Astrocyte of the hippocampus (primary cell): ENCODE data around the gene DNAH10.
A peak's percentile ranks its signal among the peaks of the same experiment; 100 is the strongest.
"Not testable (repeated sequence)": the region's sequence is repeated elsewhere in the genome, so short reads cannot be mapped to it uniquely, and the experiment has no call there.

Source experiments
- DNase-seq: peaks from one replicate; pipeline ENCODE4 v3.0.0; 2011; ENCODE audit warnings: low read depth, low spot score

The DNAH10 gene

GRCh38 chr12:123789422-123789821 is 27.3 kb downstream of the DNAH10 start:
- not testable (repeated sequence) for DNase-seq

DNA sequence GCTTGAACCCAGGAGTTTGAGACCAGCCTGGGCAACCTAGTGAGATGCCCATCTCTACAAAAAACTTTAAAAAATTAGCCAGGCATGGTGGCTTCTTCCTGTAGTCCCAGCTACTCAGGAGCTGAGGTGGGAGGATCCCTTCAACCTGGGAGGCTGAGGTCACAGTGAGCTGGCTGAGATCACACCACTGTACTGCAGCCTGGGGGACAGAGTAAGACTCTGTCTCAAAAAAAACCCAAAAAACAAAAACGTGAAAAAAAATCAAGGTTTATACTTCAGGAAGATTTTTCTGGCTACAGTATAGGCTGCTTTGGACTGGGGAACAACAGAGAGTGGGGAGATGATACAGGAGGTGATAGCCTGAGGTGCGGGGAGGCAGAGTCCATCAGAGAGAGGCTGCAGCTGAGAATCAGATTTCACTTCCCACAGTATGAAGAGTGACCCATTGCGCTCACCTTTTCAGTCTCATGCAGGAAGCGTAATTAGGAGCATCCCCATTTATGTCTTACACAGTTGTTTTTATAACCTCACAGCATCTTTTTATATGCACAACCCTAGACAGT is 28.9 kb downstream of the DNAH10 start:
- DNase-seq = no peak

- no peak for DNase-seq
Observed at GRCh38 chr12:123794027-123794426, 31.9 kb downstream of the DNAH10 start.

DNA sequence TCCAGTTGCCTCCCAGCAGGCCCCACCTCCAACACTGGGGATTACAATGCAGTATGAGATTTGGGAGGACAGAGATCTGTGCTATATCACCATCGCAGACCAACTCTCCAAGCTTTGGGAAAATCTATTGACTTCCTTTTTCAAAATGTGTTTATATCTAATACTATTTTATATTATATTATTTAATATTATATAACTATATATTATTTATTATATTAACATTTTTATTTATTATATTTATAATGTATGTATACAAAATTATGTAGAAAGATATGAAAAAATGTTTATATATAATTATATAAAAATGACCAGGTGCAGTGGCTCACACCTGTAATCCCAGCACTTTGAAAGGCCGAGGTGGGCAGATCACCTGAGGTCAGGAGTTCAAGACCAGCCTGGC is 36.4 kb downstream of the DNAH10 start:
- DNase-seq = no peak

DNA sequence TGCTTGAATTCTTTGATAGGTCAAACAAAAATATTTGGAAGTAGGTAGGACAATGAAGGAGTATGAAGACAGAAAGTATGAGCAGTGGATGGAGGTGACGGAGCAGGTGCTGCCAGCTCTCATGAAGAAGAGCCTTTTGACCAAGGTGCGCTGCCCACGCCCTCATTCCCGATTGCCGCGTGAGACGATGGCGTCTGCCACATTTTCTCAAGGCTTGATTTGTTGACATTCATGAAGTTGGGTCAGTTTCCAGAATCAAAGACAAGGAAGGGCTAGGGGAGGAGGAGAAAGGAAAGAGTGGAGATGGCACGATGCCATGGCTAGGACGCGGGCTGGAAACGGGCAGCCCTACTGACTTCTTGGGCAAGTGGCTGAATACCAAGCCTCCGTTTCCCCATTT is 37.1 kb downstream of the DNAH10 start:
- DNase-seq = no peak

GRCh38 chr12:123801573-123802178 is 39.6 kb downstream of the DNAH10 start:
- DNase-seq = peak; percentile 27

GRCh38 chr12:123805173-123805572 is 43.1 kb downstream of the DNAH10 start:
- DNase-seq = no peak

- DNase-seq = no peak
Observed at GRCh38 chr12:123807002-123807401, 44.9 kb downstream of the DNAH10 start.

GRCh38 chr12:123807670-123808069 is 45.6 kb downstream of the DNAH10 start:
- no peak for DNase-seq

DNA sequence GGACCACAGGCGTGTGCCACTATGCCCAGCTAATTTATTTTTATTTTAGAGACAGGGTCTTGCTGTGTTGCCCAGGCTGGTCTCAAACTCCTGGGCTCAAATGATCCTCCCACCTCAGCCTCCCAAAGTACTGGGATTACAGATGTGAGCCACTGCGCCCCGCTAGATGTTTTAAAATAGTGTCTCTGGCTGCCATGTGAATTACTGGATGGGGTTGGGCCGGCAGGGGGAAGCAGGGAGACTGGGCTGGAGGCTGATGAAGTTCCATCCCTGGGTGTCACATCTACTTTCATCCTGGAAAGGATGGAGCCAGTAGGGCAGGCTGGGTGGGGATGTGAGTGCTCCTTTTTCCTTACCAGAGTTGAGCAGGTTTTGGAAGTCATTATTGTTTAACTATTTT is 46.1 kb downstream of the DNAH10 start:
- DNase-seq = no peak

DNA sequence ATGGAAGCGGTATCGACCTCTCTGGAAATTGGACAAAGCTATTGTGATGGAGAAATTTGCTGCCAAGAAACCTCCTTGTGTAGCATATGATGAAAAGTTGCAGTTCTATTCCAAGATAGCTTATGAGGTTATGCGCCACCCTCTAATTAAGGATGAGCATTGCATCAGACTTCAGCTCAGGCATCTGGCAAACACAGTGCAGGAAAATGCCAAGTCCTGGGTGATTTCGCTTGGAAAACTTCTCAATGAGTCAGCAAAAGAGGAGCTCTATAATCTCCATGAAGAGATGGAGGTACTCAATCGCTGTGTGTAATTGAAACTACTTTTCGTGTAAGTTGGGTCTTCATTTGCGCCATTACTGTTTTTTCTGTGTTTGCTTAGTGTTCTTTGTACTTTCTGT is 51.2 kb downstream of the DNAH10 start:
- peak; percentile 21 for DNase-seq

DNA sequence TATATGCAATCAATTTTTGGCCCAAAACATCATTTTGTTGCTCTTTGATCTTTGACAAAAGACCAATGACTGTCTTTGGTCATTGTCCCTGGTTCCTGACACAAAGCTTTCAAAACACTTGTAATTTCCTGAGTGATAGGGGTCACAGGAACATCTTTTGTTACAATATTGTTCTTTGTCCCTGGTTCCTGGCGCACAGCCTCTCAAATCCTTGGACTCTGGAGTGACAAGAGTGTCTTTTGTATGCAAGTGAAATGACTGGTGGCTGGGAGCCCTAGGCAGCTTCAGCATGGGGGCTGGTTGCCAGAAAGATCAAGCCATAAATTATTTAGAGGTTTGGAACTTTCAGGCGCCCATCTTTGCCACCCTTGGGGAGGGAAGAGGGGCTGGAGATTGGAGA is 53.9 kb downstream of the DNAH10 start:
- DNase-seq = no peak

DNA sequence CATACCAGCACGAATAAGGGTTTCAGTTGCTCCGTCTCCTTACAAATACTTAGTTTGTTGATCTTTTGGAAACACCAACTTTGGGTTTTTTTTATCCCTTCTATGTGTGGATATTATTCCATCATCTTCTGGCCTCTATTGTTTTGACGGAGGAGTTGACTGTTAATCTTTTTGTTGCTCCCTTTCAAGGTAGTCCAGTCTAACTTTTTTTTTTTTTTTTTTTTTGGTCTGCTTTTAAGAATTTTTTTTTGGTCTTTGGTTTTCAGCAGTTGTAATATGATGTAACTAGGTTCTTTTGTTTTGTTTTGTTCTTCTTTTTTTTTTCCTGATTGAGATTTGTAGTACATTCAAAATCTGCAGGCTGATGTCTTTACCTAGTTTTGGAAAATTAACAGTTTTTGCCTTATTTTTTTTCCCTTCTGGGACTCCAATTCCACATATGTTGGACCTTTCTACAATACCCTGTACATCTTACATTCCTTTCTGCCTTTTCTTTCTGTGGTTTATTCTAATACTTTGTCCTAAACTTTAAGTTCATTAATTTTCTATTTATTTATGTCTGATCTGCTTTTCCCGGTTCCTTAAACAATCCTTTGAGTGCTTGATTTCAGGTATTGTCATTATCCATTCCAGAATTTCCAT is 54.9 kb downstream of the DNAH10 start:
- no peak for DNase-seq

DNA sequence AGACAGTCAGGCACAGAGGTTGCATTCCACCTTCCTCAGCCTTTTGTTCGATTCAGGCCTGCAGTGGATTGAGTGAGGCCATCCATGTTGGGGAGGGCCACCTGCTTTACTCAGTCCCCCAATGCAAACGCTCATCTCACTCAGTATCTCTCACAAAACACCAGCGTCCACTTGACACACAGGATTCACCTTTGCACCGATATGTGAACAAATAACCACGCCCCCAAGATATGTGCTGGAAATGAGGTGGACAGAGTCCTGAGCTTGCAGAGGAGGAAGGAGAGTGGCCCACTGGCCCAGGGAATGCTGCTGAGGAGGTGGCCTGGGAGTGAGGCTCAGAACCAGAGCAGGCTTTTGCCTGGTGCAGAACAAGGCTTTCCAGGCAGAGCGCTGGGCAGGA is 60.7 kb downstream of the DNAH10 start:
- DNase-seq = no peak

DNA sequence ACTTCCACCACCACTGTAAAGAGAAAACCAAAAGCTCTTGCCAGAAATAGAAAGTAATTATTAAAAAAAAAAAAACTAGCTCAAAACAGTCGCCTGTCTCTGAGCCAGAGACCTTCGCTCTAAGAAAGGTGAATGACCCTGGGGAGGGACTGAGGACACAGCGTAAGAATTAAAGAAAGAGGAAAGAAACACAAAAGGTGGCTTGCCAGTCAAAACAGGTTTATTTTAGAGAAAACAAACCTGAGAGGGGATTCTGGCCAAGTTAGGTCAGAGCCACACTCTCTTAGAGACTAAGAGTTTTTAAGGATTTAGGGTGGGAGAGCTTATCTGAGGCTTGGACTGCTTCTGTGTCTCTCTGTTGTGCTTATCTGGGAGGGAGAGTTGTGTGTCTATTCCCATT is 66.0 kb downstream of the DNAH10 start:
- no peak for DNase-seq

DNA sequence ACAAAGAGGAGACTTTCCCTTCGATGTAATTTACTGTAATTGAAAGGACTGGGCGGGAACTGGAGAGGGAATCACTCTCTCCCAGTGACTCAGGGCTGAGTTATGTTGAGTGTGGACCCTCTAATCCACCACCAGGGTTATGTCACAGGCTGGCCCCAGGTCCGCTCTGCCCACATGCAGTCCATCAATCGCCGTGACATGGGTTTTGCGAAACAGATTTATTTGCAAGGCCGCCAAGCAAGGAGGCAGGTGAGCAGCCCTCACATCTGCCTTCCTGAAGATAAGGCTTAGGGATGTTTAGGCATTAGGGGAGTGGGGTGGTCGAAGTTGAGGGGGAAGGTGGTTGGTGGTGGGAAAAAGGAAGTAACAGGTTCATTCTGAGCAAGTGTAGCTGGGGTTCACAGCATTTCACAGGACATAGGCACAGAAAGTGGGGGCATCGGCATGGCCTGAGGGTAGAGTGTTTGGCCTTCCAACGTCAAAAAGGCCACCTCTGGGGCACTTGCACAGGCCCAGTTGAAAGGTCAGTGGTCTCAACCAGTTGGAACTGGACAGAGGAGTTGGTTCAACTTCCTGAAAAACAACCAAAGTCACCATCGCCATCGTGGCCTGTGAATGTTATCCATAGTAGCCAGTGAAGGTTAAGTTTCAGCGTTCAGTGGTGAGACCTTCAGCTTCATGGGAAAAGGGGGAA is 66.9 kb downstream of the DNAH10 start:
- no peak for DNase-seq

DNA sequence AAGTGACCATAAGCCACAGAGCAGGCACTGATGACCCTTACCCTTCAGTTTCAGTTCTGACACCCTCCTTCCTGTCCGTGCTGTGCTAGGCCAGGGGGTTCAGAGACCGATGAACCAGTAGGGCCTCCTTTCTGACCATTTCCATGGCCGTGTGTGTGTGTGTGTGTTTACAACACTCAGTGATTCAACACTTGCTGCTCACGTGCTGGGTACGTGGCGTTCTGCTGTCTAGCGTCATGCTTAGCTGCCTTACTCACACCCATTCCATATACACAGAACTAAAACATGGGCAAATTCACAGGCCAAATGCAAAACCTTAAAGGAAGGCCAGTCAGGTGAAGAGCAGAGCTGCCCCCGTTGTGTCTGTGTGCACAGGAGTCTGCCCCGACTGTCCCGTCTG is 67.5 kb downstream of the DNAH10 start:
- no peak for DNase-seq

DNA sequence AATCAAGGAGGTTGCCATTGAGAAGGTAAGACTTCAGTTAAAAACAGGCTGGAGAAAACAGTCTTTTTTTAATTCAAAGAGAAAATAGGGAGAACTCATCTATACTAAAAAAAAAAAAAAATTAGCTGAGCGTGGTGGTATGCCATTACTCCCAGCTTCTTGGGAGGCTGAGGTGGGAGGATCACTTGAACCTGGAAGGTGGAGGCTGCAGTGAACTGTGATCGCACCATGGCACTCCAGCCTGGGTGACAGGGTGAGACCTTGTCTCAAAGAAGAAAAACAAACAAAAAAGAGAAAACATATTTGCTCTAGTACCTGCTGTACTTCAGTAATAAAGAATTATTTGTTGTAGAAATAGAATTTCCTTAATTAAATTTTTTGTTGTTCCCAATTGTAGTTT is 68.6 kb downstream of the DNAH10 start:
- no peak for DNase-seq

GRCh38 chr12:123832052-123832451 is 70.0 kb downstream of the DNAH10 start:
- DNase-seq = no peak

GRCh38 chr12:123833830-123834229 is 71.7 kb downstream of the DNAH10 start:
- peak; percentile 14 for DNase-seq

GRCh38 chr12:123834845-123835244 is 72.7 kb downstream of the DNAH10 start:
- DNase-seq = no peak

DNA sequence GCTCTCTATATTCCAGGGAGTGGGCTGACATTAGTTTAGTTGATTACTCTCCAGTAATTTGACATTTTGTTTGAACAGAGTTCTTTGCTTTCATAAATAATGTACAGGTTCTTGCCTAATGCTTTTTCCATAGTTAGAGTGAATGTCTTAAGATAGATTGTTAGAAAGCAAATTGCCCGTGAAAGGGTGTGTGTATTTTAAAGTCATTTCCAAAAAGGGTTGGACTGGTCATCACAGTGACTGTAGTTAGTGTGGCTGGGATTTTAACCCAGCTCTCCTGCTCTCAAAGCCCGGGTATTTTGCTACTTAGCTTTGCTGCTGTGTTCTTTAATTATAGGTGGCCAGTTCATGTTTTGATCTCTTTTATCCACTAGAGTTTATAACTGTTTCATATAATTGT is 74.2 kb downstream of the DNAH10 start:
- DNase-seq = no peak

DNA sequence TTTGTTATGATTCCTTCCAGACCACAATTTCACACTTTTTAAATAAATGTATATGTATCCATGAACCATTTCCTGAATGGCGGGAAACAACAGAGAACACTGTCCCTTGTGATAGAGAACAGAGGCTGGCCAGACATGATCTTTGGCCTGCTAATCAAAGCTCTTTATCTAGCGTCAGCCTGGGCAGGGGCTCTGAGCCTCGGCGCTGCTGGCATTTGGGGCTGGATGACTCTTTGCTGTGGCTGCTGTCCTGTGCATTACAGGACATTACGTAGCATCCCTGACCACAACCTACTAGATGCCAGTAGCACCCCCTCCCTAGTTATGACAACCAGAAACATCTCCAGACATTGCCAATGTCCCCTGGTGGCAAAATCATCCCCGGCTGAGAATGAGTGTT is 77.7 kb downstream of the DNAH10 start:
- DNase-seq = no peak
